CD4-positive, CD25-positive, alpha-beta regulatory T cell (primary cell): ENCODE results near the gene WWOX. TPM values are rescaled to one million over a fixed set of nuclear protein-coding genes. Genes with fewer than 3 reads are reported as not detected.

ENCODE experiments used
- ATAC-seq, 2 donors: fragments of 150-1000 bp; cut with Tn5 transposase; one replicate each; pipeline ENCODE4 v1.10.0; 2021; ENCODE audit warnings: low read depth in 2 of 2, moderate number of reproducible peaks in 2 of 2, moderate library complexity in 1 of 2
- DNase-seq, 3 donors: peaks; one replicate each; pipeline versions ENCODE4 v3.0.0 to v3.0.0-alpha.2; 2012 to 2022; ENCODE audit warnings: mixed read lengths in 1 of 3
- H3K27ac ChIP-seq: one replicate; pipeline ENCODE4 v1.7.0; 2013; ENCODE audit warnings: mild to moderate bottlenecking, low read length; ENCODE audit not compliant: insufficient read depth, poor library complexity, severe bottlenecking
- H3K27me3 ChIP-seq: one replicate; pipeline ENCODE4 v1.7.0; 2013; ENCODE audit warnings: low read length; ENCODE audit not compliant: control insufficient read depth, insufficient read depth
- H3K36me3 ChIP-seq: one replicate; pipeline ENCODE4 v1.7.0; 2013; ENCODE audit warnings: mild to moderate bottlenecking, low read length, moderate library complexity; ENCODE audit not compliant: control insufficient read depth, insufficient read depth
- H3K4me1 ChIP-seq: 2 replicates; pipeline ENCODE4 v1.7.0; 2013; ENCODE audit warnings: mild to moderate bottlenecking, low read length; ENCODE audit not compliant: insufficient read depth, control insufficient read depth, poor library complexity, severe bottlenecking
- H3K4me3 ChIP-seq: one replicate; pipeline ENCODE4 v1.7.0; 2013; ENCODE audit warnings: low read depth, mild to moderate bottlenecking, low read length, moderate library complexity
- H3K9me3 ChIP-seq, 2 experiments: 1 replicate in 1 of 2; 2 replicates in 1 of 2; pipeline ENCODE4 v1.7.0; 2013; ENCODE audit warnings: low read length in 2 of 2, mild to moderate bottlenecking in 1 of 2, moderate library complexity in 1 of 2; ENCODE audit not compliant: control insufficient read depth in 2 of 2
- H3K27ac Mint-ChIP-seq, 3 donors: one replicate each; pipeline ENCODE4 v1.8.0; 2020 to 2022; ENCODE audit warnings: mild to moderate bottlenecking in 3 of 3, mixed read lengths in 3 of 3, moderate library complexity in 2 of 3
- H3K27me3 Mint-ChIP-seq: one replicate; pipeline ENCODE4 v1.8.0; 2022; ENCODE audit warnings: mild to moderate bottlenecking, mixed read lengths
- H3K36me3 Mint-ChIP-seq: one replicate; pipeline ENCODE4 v1.8.0; 2020; ENCODE audit warnings: mixed read lengths
- H3K4me1 Mint-ChIP-seq, 4 donors: one replicate each; pipeline ENCODE4 v1.8.0; 2020 to 2022; ENCODE audit warnings: mixed read lengths in 4 of 4, mild to moderate bottlenecking in 1 of 4
- H3K4me3 Mint-ChIP-seq, 4 donors: one replicate each; pipeline ENCODE4 v1.8.0; 2020 to 2022; ENCODE audit warnings: mild to moderate bottlenecking in 4 of 4, mixed read lengths in 4 of 4, moderate library complexity in 3 of 4
- H3K9me3 Mint-ChIP-seq, 7 donors: one replicate each; pipeline ENCODE4 v1.8.0; 2020 to 2022; ENCODE audit warnings: mixed read lengths in 7 of 7, mild to moderate bottlenecking in 3 of 7, moderate library complexity in 2 of 7
- polyA plus RNA-seq, 4 donors: library from polyadenylated mRNA; unstranded; fragments of 300-500 nt; fragmentation: Illumina TruSeq; gene quantifications; one replicate each; pipeline ENCODE4 v1.2.3, GENCODE V29; 2021
- total RNA-seq: library from RNA; stranded (reverse); gene quantifications from one replicate; pipeline ENCODE4 v1.2.3, GENCODE V29; 2022

WWOX gene
- total and polyA plus RNA-seq, 5 donors from 2014 or later = 10.3 to 18.6 (median 12.8) TPM

- no peak for ATAC-seq
- no peaks in the 10 kb centered on the region for H3K9me3 ChIP-seq
- no peaks in the 10 kb centered on the region for H3K4me1 ChIP-seq
- no peak overlapping the region for H3K27ac ChIP-seq
- H3K4me3 ChIP-seq = no peak overlapping the region
- Mint-ChIP-seq H3K4me3 (no peak overlapping the region), H3K9me3 (peaks cover 0 to 3% (median 0%) of the 10 kb centered on the region in 7 donors), H3K36me3 (no peaks in the 10 kb centered on the region), H3K27me3 (no peaks in the 10 kb centered on the region), H3K4me1 (no peaks in the 10 kb centered on the region), H3K27ac (no peak overlapping the region)
- DNase-seq = no peak
- H3K27me3 ChIP-seq = no peaks in the 10 kb centered on the region
- H3K36me3 ChIP-seq = no peaks in the 10 kb centered on the region
Measured at GRCh38 chr16:78524066-78524595, 424.7 kb downstream of the WWOX start.

GRCh38 chr16:78528265-78528664 lies 428.8 kb downstream of the WWOX start:
- Mint-ChIP-seq H3K36me3 (peaks cover 4% of the 10 kb centered on the region), H3K9me3 (peaks cover 0 to 2% (median 0%) of the 10 kb centered on the region in 7 donors), H3K27ac (no peak overlapping the region), H3K4me3 (no peak overlapping the region), H3K4me1 (no peaks in the 10 kb centered on the region), H3K27me3 (no peaks in the 10 kb centered on the region)
- Histone ChIP-seq H3K27ac (no peak overlapping the region), H3K9me3 (no peaks in the 10 kb centered on the region), H3K4me1 (no peaks in the 10 kb centered on the region), H3K27me3 (no peaks in the 10 kb centered on the region), H3K4me3 (no peak overlapping the region), H3K36me3 (no peaks in the 10 kb centered on the region)
- ATAC-seq (no peak), DNase-seq (no peak)

GRCh38 chr16:78529881-78530280 lies 430.4 kb downstream of the WWOX start:
- no peaks in the 10 kb centered on the region for H3K36me3 ChIP-seq
- no peaks in the 10 kb centered on the region for H3K4me1 Mint-ChIP-seq
- H3K4me3 ChIP-seq = no peak overlapping the region
- no peak overlapping the region for H3K4me3 Mint-ChIP-seq
- H3K9me3 Mint-ChIP-seq = peaks cover 0 to 2% (median 0%) of the 10 kb centered on the region in 7 donors
- H3K9me3 ChIP-seq = no peaks in the 10 kb centered on the region
- DNase-seq = no peak
- H3K36me3 Mint-ChIP-seq = peaks cover 8% of the 10 kb centered on the region
- no peaks in the 10 kb centered on the region for H3K27me3 Mint-ChIP-seq
- no peaks in the 10 kb centered on the region for H3K4me1 ChIP-seq
- no peak overlapping the region for H3K27ac Mint-ChIP-seq
- H3K27ac ChIP-seq = no peak overlapping the region
- H3K27me3 ChIP-seq = no peaks in the 10 kb centered on the region
- ATAC-seq = no peak

- no peaks in the 10 kb centered on the region for H3K4me1 Mint-ChIP-seq
- Histone ChIP-seq H3K27ac (no peak overlapping the region), H3K36me3 (no peaks in the 10 kb centered on the region), H3K27me3 (no peaks in the 10 kb centered on the region), H3K4me1 (no peaks in the 10 kb centered on the region), H3K9me3 (no peaks in the 10 kb centered on the region), H3K4me3 (no peak overlapping the region)
- H3K27me3 Mint-ChIP-seq = no peaks in the 10 kb centered on the region
- peaks cover 8% of the 10 kb centered on the region for H3K36me3 Mint-ChIP-seq
- H3K9me3 Mint-ChIP-seq = peaks cover 0 to 2% (median 0%) of the 10 kb centered on the region in 7 donors
- no peak for ATAC-seq
- no peak for DNase-seq
- no peak overlapping the region for H3K27ac Mint-ChIP-seq
- no peak overlapping the region for H3K4me3 Mint-ChIP-seq
Measured at GRCh38 chr16:78530283-78530682, 430.8 kb downstream of the WWOX start.

DNA sequence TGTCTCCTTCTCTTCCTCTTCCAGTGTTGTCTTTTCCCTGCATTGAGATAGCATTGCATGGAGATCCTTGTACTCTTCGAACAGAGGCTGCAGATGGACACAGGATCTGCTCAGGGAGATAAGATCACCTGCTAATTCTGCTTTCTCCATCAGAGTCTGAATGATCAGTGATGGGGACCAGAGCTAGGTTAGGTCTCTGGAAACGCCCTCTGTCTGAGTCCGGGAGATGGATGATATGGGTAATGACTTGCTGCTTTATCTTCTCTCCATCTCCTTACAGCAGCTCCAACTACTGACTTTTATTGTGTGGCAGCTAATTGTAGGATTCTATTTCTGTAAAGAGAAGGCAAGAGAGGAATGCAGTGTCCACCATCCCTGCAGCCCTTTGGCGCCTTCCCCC lies 435.6 kb downstream of the WWOX start:
- Histone ChIP-seq H3K9me3 (no peaks in the 10 kb centered on the region), H3K4me3 (no peak overlapping the region), H3K4me1 (no peaks in the 10 kb centered on the region), H3K27ac (no peak overlapping the region), H3K27me3 (no peaks in the 10 kb centered on the region), H3K36me3 (no peaks in the 10 kb centered on the region)
- peaks cover 0 to 1% (median 0%) of the 10 kb centered on the region in 7 donors for H3K9me3 Mint-ChIP-seq
- H3K27ac Mint-ChIP-seq = no peak overlapping the region
- ATAC-seq = no peak
- H3K36me3 Mint-ChIP-seq = peaks cover 11% of the 10 kb centered on the region
- DNase-seq = no peak
- no peaks in the 10 kb centered on the region for H3K4me1 Mint-ChIP-seq
- H3K4me3 Mint-ChIP-seq = no peak overlapping the region
- H3K27me3 Mint-ChIP-seq = no peaks in the 10 kb centered on the region

- DNase-seq (no peak), ATAC-seq (no peak)
- H3K27ac Mint-ChIP-seq = no peak overlapping the region
- Histone ChIP-seq H3K4me1 (no peaks in the 10 kb centered on the region), H3K9me3 (no peaks in the 10 kb centered on the region), H3K4me3 (no peak overlapping the region), H3K27ac (no peak overlapping the region), H3K36me3 (no peaks in the 10 kb centered on the region), H3K27me3 (no peaks in the 10 kb centered on the region)
- H3K36me3 Mint-ChIP-seq = peaks cover 10% of the 10 kb centered on the region
- no peaks in the 10 kb centered on the region for H3K27me3 Mint-ChIP-seq
- no peaks in the 10 kb centered on the region for H3K4me1 Mint-ChIP-seq
- H3K9me3 Mint-ChIP-seq = peaks cover 0 to 3% (median 0%) of the 10 kb centered on the region in 7 donors
- H3K4me3 Mint-ChIP-seq = no peak overlapping the region
Measured at GRCh38 chr16:78537511-78537910, 438.1 kb downstream of the WWOX start.

- H3K36me3 Mint-ChIP-seq = peaks cover 7% of the 10 kb centered on the region
- DNase-seq (no peak), ATAC-seq (no peak)
- Histone ChIP-seq H3K27me3 (no peaks in the 10 kb centered on the region), H3K36me3 (no peaks in the 10 kb centered on the region), H3K9me3 (no peaks in the 10 kb centered on the region), H3K27ac (no peak overlapping the region), H3K4me3 (no peak overlapping the region), H3K4me1 (no peaks in the 10 kb centered on the region)
- peaks cover 0 to 3% (median 0%) of the 10 kb centered on the region in 7 donors for H3K9me3 Mint-ChIP-seq
- no peaks in the 10 kb centered on the region for H3K4me1 Mint-ChIP-seq
- H3K27ac Mint-ChIP-seq = no peak overlapping the region
- no peak overlapping the region for H3K4me3 Mint-ChIP-seq
- H3K27me3 Mint-ChIP-seq = no peaks in the 10 kb centered on the region
Measured at GRCh38 chr16:78538292-78538691, 438.8 kb downstream of the WWOX start.

DNA sequence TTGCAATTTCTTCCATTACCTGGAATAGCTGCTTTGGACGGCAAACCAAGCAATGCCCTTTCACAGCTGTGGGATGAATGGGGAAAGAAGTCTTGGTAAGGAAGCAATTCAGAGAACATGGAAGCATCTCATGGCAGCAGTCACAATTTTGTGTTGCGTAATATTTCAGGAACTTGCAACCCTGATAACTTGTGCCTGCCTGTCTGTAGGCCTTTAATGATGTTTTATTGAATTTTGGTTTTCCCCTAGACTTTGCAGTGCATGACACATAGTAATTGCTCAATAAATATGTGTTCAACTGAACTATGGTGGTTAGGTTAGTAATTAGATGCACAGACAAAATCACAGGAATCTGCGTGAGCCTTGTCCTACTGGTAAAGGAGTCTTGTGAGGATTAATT lies 439.5 kb downstream of the WWOX start:
- no peaks in the 10 kb centered on the region for H3K9me3 ChIP-seq
- H3K36me3 ChIP-seq = no peaks in the 10 kb centered on the region
- no peaks in the 10 kb centered on the region for H3K27me3 Mint-ChIP-seq
- no peaks in the 10 kb centered on the region for H3K27me3 ChIP-seq
- DNase-seq = no peak
- H3K4me1 ChIP-seq = no peaks in the 10 kb centered on the region
- H3K27ac Mint-ChIP-seq = no peak overlapping the region
- H3K27ac ChIP-seq = no peak overlapping the region
- no peak overlapping the region for H3K4me3 ChIP-seq
- H3K4me3 Mint-ChIP-seq = no peak overlapping the region
- peaks cover 3% of the 10 kb centered on the region for H3K36me3 Mint-ChIP-seq
- peaks cover 0 to 3% (median 0%) of the 10 kb centered on the region in 7 donors for H3K9me3 Mint-ChIP-seq
- no peaks in the 10 kb centered on the region for H3K4me1 Mint-ChIP-seq
- no peak for ATAC-seq
